Panc1 (cell line): Measurements from ENCODE around the gene DCUN1D4. TPM values are rescaled to one million over a fixed set of nuclear protein-coding genes. Genes with fewer than 3 reads are reported as not detected.

Source experiments
- ATAC-seq: fragments of 200-7000 bp; cut with Tn5 transposase; 2 replicates; pipeline ENCODE4 v1.9.1; 2020; ENCODE audit warnings: mild to moderate bottlenecking, moderate library complexity
- BruUV-seq: library from RNA; stranded (reverse); fragments of 400-500 nt; replicated peaks from 2 replicates; lab custom pipeline; 2021; lab: Mats Ljungman, UMichigan
- CTCF ChIA-PET: fragments of 300-600 bp; sonication (Branson Sonifier 250); formaldehyde crosslinking; loops from one replicate; lab custom pipeline; 2022; ENCODE audit warnings: antibody characterized with exemption; lab: Charles Lee
- POLR2A ChIA-PET: fragments of 300-600 bp; sonication (Branson Sonifier 250); formaldehyde crosslinking; loops from one replicate; lab custom pipeline; 2022; ENCODE audit warnings: antibody characterized with exemption; lab: Charles Lee
- DNase-seq: peaks from one replicate; pipeline ENCODE4 v3.0.0-alpha.2; 2010; ENCODE audit warnings: low read depth, low spot score
- H3K27ac ChIP-seq: 2 replicates; pipeline ENCODE4 v1.5.1; 2011; ENCODE audit warnings: mild to moderate bottlenecking, low read length, inconsistent platforms
- H3K27me3 ChIP-seq: fragments of 200-500 bp; sonication (Bioruptor generic); 2 replicates; pipeline ENCODE4 v1.6.0; 2014; ENCODE audit warnings: low read length, inconsistent platforms; ENCODE audit not compliant: control insufficient read depth, insufficient read depth
- H3K36me3 ChIP-seq: fragments of 200-500 bp; sonication (Bioruptor generic); 2 replicates; pipeline ENCODE4 v1.5.1; 2014; ENCODE audit warnings: inconsistent platforms, mild to moderate bottlenecking, low read length, moderate library complexity; ENCODE audit not compliant: control insufficient read depth, insufficient read depth
- H3K4me1 ChIP-seq: 2 replicates; pipeline ENCODE4 v1.5.1; 2011; ENCODE audit warnings: inconsistent platforms, mild to moderate bottlenecking, low read length, moderate library complexity; ENCODE audit not compliant: control insufficient read depth, insufficient read depth
- H3K4me3 ChIP-seq, 2 experiments: 2 replicates each; pipeline ENCODE4 v1.5.1; 2011 to 2012; ENCODE audit warnings: low read depth in 2 of 2, low read length in 2 of 2, mild to moderate bottlenecking in 2 of 2, inconsistent platforms in 1 of 2, moderate library complexity in 1 of 2
- H3K9me3 ChIP-seq: fragments of 200-500 bp; sonication (Bioruptor generic); 2 replicates; pipeline ENCODE4 v1.5.1; 2014; ENCODE audit warnings: low read depth, mild to moderate bottlenecking, inconsistent platforms, low read length, moderate library complexity; ENCODE audit not compliant: control insufficient read depth, insufficient read depth
- POLR2AphosphoS5 ChIP-seq: IDR thresholded peaks from 2 replicates; pipeline ENCODE4 v1.6.1; 2012; ENCODE audit warnings: mild to moderate bottlenecking, low read depth, low read length, moderate library complexity
- SIN3A ChIP-seq: IDR thresholded peaks from 2 replicates; pipeline ENCODE4 v1.6.1; 2012; ENCODE audit warnings: low read depth, mild to moderate bottlenecking, low read length, moderate library complexity, borderline replicate concordance; ENCODE audit not compliant: insufficient read depth
- TCF7L2 ChIP-seq: IDR thresholded peaks from 2 replicates; pipeline ENCODE4 v1.6.1; 2011; ENCODE audit warnings: mild to moderate bottlenecking, low read depth, low read length, inconsistent platforms
- in situ Hi-C: cut with HindIII; loops from 2 replicates; pipeline ENCODE4 v1.10.0; 2016; ENCODE audit warnings: low sequenced_read_pairs, low pct_unique_long_range_greater_than_20kb
- intact Hi-C: fragments of 100-400 bp; cut with micrococcal nuclease; formaldehyde crosslinking; loops from one replicate; pipeline ENCODE4 v1.10.0; 2022; ENCODE audit not compliant: unreplicated experiment
- total RNA-seq: library from RNA; stranded (reverse); gene quantifications from one replicate; pipeline ENCODE4 v1.2.1, GENCODE V29; 2021; ENCODE audit not compliant: unreplicated experiment
- TF ChIP-seq, protein P1 (sequence below): fragments of 450-650 bp; IDR thresholded peaks from 2 replicates; pipeline ENCODE4 v1.5.1; 2017; ENCODE audit warnings: mild to moderate bottlenecking
- TF ChIP-seq, protein P2 (sequence below), 2 experiments: IDR thresholded peaks; 2 replicates each; pipeline ENCODE4 v1.6.1; 2011 to 2012; ENCODE audit warnings: low read depth in 2 of 2, control low read depth in 1 of 2, low read length in 1 of 2, mild to moderate bottlenecking in 1 of 2, moderate library complexity in 1 of 2; ENCODE audit not compliant: insufficient read depth in 1 of 2

Gene DCUN1D4
- total RNA-seq, 1 experiment from 2014 or later, result 64.6 TPM

GRCh38 chr4:51825341-51825740 is 17.6 kb upstream of the DCUN1D4 start:
- ATAC-seq (no peak), DNase-seq (no peak)
- Histone ChIP-seq H3K4me1 (no peaks in the 10 kb centered on the region), H3K27ac (no peak overlapping the region), H3K36me3 (no peaks in the 10 kb centered on the region), H3K27me3 (no peaks in the 10 kb centered on the region), H3K4me3 (no peak overlapping the region), H3K9me3 (no peaks in the 10 kb centered on the region)
- ChIA-PET POLR2A (no interaction called here), CTCF (no interaction called here)
- TF ChIP-seq, protein P1, sequence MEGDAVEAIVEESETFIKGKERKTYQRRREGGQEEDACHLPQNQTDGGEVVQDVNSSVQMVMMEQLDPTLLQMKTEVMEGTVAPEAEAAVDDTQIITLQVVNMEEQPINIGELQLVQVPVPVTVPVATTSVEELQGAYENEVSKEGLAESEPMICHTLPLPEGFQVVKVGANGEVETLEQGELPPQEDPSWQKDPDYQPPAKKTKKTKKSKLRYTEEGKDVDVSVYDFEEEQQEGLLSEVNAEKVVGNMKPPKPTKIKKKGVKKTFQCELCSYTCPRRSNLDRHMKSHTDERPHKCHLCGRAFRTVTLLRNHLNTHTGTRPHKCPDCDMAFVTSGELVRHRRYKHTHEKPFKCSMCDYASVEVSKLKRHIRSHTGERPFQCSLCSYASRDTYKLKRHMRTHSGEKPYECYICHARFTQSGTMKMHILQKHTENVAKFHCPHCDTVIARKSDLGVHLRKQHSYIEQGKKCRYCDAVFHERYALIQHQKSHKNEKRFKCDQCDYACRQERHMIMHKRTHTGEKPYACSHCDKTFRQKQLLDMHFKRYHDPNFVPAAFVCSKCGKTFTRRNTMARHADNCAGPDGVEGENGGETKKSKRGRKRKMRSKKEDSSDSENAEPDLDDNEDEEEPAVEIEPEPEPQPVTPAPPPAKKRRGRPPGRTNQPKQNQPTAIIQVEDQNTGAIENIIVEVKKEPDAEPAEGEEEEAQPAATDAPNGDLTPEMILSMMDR, result no peak
- TF ChIP-seq SIN3A (no peak), POLR2AphosphoS5 (no peak), TCF7L2 (no peak)
- TF ChIP-seq, protein P2, sequence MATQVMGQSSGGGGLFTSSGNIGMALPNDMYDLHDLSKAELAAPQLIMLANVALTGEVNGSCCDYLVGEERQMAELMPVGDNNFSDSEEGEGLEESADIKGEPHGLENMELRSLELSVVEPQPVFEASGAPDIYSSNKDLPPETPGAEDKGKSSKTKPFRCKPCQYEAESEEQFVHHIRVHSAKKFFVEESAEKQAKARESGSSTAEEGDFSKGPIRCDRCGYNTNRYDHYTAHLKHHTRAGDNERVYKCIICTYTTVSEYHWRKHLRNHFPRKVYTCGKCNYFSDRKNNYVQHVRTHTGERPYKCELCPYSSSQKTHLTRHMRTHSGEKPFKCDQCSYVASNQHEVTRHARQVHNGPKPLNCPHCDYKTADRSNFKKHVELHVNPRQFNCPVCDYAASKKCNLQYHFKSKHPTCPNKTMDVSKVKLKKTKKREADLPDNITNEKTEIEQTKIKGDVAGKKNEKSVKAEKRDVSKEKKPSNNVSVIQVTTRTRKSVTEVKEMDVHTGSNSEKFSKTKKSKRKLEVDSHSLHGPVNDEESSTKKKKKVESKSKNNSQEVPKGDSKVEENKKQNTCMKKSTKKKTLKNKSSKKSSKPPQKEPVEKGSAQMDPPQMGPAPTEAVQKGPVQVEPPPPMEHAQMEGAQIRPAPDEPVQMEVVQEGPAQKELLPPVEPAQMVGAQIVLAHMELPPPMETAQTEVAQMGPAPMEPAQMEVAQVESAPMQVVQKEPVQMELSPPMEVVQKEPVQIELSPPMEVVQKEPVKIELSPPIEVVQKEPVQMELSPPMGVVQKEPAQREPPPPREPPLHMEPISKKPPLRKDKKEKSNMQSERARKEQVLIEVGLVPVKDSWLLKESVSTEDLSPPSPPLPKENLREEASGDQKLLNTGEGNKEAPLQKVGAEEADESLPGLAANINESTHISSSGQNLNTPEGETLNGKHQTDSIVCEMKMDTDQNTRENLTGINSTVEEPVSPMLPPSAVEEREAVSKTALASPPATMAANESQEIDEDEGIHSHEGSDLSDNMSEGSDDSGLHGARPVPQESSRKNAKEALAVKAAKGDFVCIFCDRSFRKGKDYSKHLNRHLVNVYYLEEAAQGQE (IDR thresholded peaks at IDR 0.05; ENCODE audit: insufficient read depth in 1 of 2, low read depth in 2 of 2, low read length in 1 of 2), result no peak
- in situ Hi-C loops, result no loop called here
- intact Hi-C loops, result no loop called here
- no TSS peak for BruUV-seq

- CTCF ChIA-PET, result no interaction called here
- ATAC-seq (no peak), DNase-seq (no peak)
- no peak overlapping the region for H3K4me3 ChIP-seq
- no peaks in the 10 kb centered on the region for H3K27me3 ChIP-seq
- intact Hi-C loops, result no loop called here
- no TSS peak for BruUV-seq
- no peaks in the 10 kb centered on the region for H3K36me3 ChIP-seq
- in situ Hi-C loops, result no loop called here
- H3K9me3 ChIP-seq, result no peaks in the 10 kb centered on the region
- no peak overlapping the region for H3K27ac ChIP-seq
- TF ChIP-seq POLR2AphosphoS5 (no peak), SIN3A (no peak), TCF7L2 (no peak)
- TF ChIP-seq, protein P1, result no peak
- TF ChIP-seq, protein P2 (IDR thresholded peaks at IDR 0.05; ENCODE audit: insufficient read depth in 1 of 2, low read depth in 2 of 2, low read length in 1 of 2), result no peak
- H3K4me1 ChIP-seq, result no peaks in the 10 kb centered on the region
- POLR2A ChIA-PET, result no interaction called here
Observed at GRCh38 chr4:51830156-51830720, 12.7 kb upstream of the DCUN1D4 start.
